ENCODE data around the gene UCK2. TPM values are rescaled to one million over a fixed set of nuclear protein-coding genes. Genes with fewer than 3 reads are reported as not detected.

Gene UCK2
- total and polyA plus RNA-seq, 2 of the 8 experiments (the other 6 are each of a cell fraction or from before 2014, with no cell fraction given) = 103 to 109 TPM

GRCh38 chr1:165851034-165851658 is 23.7 kb downstream of the UCK2 start (continued):
- TF ChIP-seq, protein P1, sequence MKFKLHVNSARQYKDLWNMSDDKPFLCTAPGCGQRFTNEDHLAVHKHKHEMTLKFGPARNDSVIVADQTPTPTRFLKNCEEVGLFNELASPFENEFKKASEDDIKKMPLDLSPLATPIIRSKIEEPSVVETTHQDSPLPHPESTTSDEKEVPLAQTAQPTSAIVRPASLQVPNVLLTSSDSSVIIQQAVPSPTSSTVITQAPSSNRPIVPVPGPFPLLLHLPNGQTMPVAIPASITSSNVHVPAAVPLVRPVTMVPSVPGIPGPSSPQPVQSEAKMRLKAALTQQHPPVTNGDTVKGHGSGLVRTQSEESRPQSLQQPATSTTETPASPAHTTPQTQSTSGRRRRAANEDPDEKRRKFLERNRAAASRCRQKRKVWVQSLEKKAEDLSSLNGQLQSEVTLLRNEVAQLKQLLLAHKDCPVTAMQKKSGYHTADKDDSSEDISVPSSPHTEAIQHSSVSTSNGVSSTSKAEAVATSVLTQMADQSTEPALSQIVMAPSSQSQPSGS (IDR thresholded peaks at IDR 0.05; ENCODE audit: low read length) = no peak
- TF ChIP-seq HDAC2 (IDR thresholded peaks at IDR 0.05; ENCODE audit: borderline replicate concordance in 1 of 2, low read depth in 2 of 2, low read length in 2 of 2) (no peak), NANOG (IDR thresholded peaks at IDR 0.05; ENCODE audit: insufficient read depth, low read depth, low read length, poor library complexity, severe bottlenecking) (no peak), RXRA (IDR thresholded peaks at IDR 0.05; ENCODE audit: insufficient read depth, low read depth, low read length) (no peak), CEBPB (IDR thresholded peaks at IDR 0.05; ENCODE audit: low read depth, low read length) (no peak), CREB1 (IDR thresholded peaks at IDR 0.05) (no peak)

All from H1 (cell line).